NCI-H146 (cell line): Measurements from ENCODE around the gene CCDC91.
"Not testable (repeated sequence)": the region's sequence is repeated elsewhere in the genome, so short reads cannot be mapped to it uniquely, and the experiment has no call there.

Experiments
- DNase-seq: peaks from one replicate; lab custom pipeline; 2025; lab: John Stamatoyannopoulos, UW

The CCDC91 gene

DNA sequence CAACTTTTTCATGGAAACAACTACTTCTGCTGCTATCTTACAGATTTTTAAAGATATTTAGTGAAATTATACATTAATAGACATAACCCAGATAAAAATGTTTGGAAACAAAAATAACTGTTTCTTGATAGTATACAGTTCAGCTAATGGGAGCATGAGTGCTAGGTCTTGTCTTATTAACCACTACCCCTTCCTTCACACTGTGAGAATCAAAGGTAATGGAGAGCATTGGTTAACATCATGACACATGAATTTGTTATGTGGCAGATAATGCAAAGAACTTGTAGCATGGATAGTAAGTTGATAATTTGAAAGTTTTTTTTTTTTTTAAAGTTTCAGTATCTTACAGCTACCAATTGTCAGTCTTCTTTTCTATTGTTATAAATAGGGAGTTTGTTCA is 44.2 kb downstream of the CCDC91 start:
- DNase-seq, result no peak

DNA sequence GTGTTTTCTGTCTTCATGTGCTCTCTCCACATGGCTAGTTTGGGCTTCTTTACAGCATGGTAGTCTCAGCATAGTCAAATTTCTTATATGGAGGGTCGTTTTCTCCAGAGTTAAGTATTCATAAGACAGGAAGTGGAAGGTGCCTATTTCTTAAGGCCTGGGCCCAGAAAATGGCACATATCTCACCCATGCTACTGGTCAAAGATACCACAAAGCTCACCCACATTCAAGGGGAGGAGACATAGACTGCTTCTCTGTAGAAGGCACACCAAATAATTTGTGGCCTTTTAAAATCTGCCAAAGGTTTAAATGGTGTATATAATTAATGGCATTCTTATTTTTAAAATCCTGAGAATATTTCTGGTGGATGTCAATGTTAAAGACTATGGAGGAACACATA is 44.8 kb downstream of the CCDC91 start:
- DNase-seq, result no peak

DNA sequence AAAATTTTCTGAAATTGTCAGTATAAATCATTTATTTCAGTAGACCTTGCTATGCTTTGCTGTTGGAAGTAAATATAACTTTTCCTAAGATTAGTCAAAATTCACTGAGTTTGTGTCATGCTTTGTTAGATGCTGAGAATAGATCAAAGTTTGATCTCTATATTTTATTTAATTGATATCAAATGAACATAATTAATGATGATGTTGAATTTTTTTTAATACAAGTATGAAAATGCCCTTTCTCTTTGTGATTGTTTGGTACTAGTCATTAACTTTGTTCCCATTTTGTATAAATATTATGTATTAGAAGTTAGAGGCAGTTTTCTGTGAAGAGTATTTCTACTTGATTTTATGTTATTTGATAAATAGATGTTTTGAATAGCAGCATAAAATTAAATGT is 45.7 kb downstream of the CCDC91 start:
- DNase-seq, result no peak

DNA sequence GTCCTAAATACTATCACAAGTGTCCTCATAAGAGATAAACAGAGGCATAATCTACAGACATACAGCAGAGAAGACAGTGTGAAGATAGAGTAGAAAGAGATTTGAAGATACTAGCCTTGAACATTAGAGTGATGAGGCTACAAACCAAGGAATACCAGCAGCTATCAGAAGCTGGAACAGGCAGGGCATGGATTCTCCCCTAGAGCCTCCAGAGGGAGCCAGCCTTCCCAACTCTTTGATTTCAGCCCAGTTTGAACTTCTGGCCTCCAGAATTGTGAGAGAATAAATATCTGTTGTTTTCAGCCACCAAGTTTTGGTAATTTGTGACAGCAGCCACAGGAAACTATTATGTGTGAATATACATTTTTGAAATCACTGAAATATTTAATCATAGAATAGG is 47.2 kb downstream of the CCDC91 start:
- no peak for DNase-seq

DNA sequence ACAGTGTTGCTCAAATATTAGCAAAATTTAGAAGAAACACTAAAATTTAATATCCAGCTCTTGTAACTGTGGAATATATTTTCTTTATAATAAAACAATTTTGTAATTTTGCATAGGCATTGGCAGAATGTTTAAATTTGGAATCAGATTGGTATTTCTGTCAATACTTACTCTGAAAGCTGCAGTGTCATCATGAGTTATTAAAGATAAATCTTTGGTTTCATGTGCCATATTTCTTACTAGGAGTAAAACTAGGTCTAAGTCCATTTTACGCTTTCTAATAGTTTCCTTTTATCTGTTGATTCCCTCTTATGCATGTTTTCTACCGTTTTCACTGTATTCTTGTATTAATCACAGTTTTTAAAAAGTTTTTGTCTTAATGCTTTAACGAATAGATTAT is 49.7 kb downstream of the CCDC91 start:
- DNase-seq, result no peak

DNA sequence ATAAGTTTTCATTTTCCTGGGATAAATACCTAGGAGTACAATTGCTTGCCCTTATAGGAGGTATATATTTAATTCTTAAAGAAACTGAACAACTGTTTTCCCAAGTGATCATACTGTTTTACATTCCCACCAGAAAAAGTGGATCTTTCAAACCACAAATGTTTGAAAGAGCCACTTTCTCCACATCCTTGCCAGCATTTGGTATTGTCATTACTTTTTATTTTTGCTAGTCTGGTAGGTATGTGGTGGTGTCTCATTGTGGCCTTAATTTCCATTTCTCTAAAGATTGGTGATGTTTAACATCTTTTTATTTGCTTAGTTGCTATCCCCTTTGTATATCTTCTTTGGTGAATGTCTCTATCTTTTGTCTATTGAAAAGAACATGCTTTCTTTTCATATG is 50.6 kb downstream of the CCDC91 start:
- DNase-seq, result no peak

DNA sequence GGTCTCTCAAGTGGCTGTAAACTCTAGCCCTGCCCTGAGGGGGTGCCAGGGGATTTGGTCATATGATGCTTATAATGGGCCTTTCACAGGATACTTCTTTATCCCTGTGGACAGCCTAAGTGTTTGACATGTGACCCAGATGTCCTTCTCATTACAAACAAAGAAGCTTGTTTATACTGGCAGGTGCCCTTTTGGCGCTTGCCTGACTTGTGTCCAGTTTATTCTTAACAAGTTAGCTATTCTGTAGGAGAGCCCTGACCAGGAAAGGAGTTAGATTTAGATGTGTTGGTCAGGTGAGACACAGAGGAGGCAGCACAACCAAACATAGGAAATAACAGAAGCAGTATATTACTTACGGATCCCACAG is 51.9 kb downstream of the CCDC91 start:
- DNase-seq, result no peak

DNA sequence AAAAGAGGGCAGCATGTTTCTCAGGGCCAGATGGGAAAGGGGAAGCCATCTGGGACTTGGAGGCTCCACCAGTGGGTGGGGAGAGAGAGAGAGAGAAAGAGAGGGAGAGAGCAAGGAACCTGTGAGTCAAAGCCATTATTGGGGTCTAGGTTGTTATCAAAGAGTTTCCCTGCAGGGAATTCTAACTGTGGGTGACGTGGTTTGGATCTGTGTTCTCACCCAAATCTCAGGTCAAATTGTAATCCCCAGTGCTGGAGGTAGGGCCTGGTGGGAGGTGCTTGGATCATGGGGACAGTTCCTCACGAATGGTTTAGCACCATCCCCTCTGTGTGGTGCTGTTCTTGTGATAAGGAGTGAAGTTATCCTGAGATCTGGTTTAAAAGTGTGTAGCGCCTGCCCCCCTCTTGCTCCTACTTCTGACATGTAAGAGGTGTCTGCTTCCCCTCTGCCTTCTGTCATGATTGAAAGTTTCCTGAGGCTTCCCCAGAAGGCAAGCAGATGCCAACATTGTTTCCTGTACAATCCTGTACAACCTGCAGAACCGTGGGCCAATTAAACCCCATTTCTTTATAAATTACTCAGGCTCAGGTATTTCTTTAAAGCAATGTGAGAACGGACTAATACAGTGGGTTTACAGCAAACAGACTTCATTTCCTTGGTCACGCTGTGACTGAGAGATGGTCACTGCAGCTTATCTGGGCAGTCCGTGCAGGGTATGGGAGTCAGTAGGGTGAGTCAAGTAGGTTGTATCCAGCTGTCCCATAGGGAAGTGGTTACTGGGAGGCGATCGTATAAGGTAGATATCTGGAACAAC is 52.4 kb downstream of the CCDC91 start:
- no peak for DNase-seq

DNA sequence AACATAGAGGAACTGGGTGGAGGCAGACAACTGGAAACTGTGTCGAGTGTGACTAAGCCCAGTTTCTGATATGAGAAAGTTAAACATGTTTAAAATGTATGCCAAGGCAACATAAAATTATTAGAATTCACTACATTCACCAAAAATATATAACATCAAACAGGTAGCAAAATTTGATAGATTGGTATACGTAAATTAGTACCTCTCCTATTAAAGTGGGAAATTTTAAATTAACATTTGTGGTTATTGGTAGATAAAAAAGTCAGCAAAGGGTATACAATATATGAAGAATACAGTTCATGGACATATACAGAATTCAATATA is 53.0 kb downstream of the CCDC91 start:
- DNase-seq, result no peak

DNA sequence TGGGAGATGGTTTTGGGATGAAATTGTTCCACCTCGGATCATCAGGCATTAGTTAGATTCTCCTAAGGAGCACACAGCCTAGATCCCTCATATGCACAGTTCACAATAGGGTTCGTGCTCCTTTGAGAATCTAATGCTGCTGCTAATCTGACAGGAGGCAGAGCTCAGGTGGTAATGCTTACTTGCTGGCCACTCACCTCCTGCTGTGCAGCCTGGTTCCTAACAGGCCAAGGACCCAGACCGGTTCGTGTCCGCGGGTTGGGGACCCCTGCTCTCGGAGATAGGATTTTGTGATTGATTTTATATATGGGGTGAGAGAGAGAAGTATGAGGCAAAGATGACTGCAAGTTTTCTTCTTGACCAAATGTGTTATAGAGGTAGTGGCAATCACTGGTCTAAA is 57.5 kb downstream of the CCDC91 start:
- no peak for DNase-seq

DNA sequence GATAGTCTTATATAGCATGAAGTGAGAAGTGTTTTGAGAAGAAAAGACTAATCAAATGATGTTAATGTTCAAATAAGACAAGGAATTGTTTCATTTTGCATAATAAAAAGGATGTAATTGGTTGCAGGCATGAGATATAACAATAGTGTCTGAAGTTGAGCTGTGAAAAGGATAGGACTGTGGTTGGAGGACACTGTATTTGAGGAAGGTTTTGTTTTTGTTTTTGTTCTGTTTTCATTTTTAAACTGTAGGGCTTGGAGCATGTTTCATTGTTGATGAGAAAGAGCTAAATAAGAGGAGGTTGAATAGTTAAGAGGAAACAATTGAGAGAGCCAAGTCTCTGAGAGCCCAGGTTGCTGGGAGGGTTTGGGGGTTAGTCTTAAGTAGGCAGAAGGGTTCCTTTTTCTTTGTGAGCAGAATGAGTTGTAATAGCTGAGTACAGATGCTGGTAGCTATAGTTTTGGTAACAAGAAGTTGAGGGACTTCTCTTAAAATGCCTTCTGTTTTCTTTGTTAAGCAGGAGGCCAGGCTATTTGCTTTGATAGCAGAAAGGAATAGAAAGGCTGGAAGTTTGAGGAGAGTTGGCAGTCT is 58.4 kb downstream of the CCDC91 start:
- DNase-seq, result no peak

DNA sequence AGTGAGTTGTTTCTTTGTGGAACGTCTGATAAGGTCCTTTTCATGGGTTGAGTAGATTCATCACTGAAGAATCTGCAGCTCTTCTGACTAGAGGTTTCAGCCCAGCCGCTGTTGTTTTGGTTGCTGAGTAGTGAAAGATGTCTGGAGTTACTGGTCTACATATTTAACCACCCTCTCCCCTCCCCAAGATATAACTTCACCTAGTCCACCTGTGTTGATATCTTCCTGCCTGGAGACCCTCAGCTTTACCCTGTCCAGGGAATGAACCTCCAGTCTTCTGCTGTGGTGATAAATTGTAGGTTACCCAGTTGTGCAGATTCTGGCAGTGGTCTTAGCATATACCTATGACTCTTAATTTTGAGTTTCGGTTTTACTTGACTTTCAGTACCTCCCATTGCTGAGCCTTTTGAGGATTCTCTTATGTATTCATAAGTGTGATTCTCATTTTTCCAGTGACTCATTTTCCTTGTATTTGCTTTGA is 62.9 kb downstream of the CCDC91 start:
- DNase-seq, result no peak

DNA sequence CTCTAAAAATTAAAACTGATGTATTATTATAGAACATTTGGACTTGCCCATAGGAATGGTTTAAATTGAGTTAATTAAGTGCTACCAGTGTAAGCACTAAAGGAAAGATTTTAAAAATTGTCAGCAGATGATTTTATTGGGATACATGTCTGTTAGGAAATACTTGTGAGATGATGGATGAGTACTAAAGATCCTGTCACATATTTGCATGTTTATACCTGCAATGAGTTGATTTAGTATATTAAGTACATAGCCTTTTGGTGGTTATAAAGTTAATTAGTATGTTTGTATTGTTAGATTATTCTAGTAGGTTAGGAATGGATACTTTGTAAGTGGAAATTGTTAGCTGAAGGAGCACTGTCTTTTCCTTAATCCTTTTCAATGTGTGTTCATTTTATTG is 67.2 kb downstream of the CCDC91 start:
- no peak for DNase-seq

DNA sequence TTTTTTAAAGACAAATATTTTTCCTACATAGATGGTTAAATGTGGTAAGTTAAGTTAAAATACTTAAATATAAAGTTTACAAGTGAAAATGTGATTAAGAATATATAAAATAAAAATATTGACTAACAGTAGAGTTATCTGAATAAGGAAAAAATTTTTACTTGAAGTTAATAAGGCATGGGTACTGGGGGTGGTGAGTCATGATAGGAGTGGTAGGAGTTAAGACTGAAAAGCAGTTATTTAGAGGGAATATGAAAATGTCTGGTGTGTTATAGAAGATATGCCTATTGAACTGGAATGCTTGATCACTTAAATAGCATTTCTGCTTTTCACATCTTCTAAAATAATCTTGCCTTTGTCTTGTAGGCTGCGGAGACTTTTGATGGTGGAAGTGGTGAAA is 68.7 kb downstream of the CCDC91 start:
- no peak for DNase-seq

DNA sequence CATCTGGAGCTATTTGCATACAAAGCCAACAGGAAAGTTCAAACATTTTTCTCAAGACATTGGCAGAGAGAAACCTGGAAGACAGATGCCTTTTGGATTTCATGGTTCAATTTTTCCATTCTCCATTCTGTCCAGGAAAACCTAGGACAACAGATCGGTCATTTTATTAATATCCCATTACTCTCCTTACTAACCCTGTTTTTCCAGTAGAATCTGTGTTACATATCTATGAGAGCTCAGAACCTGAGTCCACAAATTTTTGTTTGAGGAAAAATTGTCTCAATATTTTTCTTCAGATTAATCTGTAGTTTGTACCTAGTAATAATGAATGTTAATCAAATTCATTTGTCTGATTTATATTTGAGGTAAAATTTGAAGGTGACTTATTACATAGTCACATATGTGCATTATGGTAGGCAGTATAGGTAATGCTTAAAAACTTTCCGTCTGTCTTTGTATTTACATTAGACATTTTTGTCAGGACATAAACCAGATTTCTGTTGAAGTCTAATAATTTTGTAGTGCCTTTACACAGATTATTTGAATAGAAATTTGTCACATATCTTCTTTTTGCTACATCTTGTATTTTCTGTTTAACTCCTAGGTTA is 75.3 kb downstream of the CCDC91 start:
- DNase-seq, result no peak

DNA sequence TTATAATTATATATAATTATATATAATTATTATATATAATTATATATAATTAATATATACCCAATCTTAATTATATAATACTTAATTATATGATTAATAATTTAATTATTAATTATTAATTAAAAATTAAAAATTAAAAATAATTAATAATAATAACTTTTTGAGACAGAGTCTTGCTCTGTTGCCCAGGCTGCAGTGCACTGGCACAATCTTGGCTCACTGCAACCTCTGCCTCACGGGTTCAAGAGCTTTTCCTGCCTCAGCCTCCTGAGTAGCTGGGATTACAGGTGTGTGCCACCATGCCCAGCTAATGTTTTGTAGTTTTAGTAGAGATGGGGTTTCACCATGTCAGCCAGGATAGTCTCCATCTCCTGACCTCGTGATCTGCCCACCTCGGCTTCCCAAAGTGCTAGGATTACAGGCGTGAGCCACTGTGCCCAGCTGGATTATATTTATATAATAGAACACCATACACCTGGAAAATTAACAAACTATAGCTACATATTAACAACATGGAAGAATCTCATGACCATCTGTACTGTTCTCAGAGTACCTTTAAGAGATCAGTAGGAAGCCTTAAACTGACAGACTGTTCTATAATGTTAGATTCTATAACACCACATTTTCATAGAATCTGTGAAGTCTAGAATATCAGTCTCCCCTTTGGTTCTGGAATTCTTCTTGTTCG is 77.8 kb downstream of the CCDC91 start:
- not testable (repeated sequence) for DNase-seq

DNA sequence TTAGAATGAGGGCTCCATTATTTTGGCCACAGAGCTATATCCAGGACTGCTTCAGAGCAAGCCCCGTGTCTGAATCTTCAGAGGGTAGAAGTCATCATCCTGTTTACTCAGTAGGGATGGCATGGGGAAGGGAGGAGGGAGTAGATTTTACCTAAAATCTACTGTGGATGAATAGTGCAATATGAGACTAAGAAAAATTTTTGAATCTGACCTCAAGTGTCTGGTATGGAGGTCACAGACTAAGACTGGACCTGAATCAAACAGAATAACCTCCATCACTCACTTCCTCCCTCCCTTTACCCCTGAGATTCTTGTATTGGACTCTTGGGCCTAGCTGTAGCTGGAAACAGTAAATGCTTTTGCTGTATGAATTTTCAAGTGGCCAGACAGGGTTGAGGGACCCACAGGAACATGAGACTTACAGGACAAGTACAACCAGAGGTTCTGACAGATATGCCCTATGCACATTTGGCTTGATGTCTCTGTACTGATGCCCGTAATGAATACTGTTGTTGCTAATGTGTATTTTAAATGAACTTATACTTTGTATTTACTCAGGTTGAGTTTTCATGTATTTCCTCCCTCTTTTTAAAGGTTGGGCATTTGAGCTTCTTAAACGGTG is 78.5 kb downstream of the CCDC91 start:
- DNase-seq, result no peak

DNA sequence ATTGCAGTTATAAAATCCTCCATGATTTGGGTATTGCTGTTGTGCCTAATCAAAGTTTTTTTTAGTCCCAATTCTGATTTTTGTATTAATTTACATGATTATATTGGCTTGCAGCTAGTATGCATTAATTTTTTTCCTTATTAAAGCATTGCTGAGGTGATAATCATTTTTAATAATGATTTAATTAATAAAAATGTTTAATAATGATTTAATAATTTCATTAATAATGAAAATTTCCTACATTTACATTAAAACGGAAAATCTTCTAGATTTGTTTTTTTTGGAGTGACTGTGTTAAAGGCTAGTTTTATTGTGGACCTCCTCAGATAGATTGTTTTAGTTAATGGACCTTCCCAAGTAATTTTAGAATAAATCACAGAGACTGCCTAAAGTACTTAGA is 79.6 kb downstream of the CCDC91 start:
- DNase-seq, result no peak

DNA sequence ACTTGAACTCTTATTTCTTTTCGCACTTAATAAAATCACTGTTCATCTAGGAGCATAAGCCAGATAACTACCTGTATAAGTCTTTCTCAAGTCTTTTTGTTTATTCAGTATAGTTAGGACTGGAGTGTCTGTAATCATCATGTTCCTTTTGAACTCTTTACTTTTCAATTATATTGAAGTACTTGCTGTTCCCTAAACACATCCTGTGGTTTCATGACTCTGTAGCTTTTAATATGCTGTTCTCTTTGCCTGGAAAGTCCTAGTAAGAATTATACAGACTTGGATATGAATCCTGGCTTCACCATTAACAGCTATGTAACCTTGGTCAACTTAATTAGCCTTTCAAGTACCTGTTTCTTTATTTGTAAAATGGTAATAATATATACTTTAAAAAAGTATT is 88.2 kb downstream of the CCDC91 start:
- no peak for DNase-seq

DNA sequence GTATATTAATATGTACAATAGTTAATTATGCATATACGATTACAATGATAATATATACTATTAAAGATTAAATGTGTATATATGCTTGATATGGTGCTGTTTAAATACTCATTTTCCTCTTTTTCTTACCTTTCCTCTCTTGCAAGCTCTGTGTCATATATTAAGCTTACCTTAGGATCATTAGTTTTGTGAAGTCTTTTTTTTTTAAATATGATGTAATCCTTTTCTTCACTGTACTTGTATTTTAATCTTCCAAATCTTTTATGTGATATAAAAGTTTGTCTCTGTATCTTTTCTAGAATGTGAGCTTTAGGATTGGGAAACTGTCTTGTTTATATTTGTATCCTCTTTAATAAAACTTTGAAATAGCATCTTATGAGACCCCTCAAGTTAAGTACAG is 88.7 kb downstream of the CCDC91 start:
- no peak for DNase-seq

DNA sequence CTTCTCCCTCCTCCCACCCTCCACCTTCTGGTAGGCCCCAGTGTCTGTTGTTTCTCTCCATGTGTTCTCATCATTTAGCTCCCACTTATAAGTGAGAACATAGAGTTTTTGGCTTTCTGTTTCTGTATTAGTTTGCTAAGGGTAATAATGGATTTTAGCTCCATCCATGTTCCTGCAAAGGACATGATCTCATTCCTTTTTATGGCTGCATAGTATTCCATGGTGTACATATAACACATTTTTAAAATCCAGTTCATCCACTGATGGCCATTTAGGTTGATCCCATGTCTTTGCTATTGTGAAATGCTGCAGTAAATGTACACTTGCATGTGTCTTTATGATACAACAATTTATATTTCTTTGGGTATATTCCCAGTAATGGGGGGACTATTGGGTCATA is 96.1 kb downstream of the CCDC91 start:
- no peak for DNase-seq

DNA sequence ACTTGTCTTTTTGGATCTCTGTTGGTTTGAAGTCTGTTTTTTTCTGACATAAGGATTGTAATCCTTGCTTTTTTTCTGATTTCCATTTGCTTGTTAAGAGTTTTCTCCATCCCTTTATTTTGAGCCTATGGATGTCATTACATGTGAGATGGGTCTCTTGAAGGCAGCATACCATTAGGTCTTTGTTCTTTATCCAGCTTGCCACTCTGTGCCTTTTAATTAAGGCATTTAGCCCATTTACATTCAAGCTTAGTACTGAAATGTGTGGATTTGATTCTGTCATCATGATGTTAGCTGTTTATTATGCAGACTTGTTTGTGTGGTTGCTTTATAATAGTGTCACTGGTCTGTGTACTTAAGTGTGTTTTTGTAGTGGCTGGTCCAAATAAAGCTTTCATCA is 100.0 kb downstream of the CCDC91 start:
- no peak for DNase-seq

DNA sequence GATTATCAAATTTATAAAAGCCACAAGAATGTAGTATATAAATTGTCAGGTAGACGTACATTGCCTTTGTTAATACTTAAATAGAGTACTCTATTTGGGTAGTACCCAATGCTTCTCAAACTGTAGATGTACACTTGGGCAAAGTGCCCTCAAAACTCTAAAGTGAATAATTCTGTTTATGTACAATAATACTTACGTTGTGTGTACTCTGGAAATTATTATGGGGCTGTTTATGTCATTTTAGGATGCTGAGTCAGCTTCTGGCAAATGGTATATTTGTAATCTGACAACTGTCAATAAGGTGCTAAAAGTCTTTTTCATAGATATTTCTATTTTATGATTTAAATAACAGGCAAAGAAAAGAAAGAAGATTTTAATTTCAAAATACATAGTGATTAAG is 102.4 kb downstream of the CCDC91 start:
- DNase-seq, result no peak
